ENCODE measurements around the gene MSH6.

The MSH6 gene

DNA sequence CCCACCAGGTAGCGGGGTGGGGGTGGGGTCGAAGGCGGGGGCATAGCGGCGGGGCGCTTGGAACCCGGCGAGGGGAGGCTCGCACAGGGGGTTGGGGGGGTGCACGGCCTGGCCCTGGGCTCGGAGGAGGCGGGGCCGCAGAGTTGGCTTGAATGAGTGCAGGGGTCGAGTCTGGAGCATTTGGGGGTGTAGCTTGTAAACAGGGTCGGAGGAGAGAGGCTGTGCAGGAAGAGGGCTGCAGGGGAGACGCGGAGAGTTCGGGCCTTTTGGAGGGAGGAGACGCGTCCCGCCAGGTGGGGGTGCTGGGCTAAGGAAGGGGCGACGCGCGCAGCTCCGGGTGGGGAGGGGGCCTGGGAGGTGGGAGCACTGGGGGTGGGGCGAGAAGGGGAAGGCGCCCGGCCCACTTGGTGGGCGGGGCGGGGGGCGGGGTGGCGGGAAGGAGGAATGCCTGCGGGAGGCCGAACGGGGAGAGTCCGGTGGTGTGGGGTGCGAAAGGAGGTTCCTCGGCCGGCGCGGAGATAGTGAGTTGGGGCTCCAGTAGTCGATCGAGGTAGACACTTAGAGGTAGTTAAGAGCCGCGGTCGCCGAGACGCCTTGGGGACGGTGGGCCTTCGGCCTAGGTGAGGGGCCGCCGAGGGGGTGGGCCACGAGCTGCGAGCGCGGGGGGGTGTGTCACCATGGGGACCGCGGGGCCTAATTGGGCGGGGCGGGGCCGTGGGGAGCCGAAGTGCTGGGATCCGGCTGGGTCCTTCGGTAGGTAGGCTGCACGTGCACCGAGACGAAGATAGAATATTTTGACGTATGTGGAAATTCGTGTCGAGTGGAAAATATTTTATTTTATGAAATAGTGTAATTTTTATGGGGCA, 774 bp downstream of the MSH6 start:
- DNase-seq (ENCODE audit: low read depth in 2 of 2), result peak; percentile 34 to 59

DNA sequence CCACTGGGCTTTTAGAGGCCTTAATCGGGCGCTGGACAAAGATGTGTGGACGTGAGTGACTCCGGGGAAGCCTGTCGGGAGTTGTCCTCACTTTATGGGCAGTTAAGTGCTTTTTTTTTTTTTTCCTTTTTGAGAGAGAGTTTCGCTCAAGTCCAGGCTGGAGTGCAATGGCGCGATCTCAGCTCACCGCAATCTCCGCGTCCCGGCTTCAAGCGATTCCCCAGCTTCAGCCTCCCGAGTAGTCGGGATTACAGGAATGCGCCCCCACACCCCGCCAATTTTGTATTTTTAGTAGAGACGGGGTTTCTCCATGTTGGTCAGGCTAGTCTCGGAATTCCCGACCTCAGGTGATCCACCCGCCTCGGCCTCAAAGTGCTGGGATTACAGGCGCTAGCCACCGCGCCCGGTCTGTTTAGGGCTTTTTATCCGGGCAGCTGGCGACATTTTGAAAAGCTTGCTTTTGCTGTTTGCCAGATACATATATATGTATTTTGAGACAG, 1.5 kb downstream of the MSH6 start:
- DNase-seq (ENCODE audit: low read depth in 2 of 2), result no peak

DNA sequence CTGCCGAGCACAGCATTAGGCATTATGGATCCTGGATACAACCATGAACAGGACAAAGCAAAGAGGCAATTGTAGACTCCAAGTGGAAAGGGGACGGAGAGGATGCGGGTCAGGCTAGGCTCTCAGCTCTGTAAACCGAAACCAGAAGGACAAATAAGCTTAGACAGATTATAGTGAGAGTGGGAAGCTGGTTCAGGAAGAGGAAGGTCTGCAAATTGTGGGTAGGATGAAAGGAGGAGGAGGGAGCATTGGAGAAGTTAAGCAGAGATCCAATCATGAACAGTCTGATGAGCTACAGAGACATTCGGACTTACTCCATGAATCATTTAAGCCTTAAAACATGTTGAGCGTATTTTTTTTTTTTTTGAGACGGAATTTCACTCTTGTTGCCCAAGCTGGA, 3.0 kb downstream of the MSH6 start:
- no peak for DNase-seq (ENCODE audit: low read depth in 2 of 2)

DNA sequence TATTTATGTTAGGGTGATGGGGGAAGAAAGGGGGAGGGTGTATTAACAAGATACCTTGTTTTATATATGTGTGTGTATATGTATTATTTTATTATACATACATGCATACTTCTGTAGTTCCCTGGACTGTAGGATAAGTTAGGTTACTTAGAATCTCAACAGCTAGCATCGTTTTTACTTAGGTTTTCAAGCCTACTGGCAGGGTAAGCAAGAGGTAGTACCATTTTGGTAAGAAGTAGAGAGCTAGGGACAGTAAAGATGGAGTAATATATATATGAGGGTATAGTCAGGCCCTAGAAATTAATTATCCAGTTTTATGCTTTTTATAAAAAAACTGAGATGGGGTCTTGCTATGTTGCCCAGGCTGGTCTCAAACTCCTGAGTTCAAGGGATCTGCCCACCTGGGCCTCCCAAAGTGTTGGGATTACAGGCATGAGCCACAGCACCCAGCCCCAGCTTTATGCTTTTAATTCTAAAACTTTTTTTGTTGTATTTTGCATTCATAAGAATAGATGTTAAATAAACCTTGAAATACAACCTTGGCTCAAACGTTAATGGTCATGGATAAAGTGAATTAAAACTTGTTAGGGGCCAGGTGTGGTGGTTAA, 13.2 kb downstream of the MSH6 start:
- no peak for DNase-seq (ENCODE audit: low read depth in 2 of 2)

DNA sequence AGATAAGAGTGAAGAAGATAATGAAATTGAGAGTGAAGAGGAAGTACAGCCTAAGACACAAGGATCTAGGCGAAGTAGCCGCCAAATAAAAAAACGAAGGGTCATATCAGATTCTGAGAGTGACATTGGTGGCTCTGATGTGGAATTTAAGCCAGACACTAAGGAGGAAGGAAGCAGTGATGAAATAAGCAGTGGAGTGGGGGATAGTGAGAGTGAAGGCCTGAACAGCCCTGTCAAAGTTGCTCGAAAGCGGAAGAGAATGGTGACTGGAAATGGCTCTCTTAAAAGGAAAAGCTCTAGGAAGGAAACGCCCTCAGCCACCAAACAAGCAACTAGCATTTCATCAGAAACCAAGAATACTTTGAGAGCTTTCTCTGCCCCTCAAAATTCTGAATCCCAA, 15.7 kb downstream of the MSH6 start:
- DNase-seq (ENCODE audit: low read depth in 2 of 2), result no peak

DNA sequence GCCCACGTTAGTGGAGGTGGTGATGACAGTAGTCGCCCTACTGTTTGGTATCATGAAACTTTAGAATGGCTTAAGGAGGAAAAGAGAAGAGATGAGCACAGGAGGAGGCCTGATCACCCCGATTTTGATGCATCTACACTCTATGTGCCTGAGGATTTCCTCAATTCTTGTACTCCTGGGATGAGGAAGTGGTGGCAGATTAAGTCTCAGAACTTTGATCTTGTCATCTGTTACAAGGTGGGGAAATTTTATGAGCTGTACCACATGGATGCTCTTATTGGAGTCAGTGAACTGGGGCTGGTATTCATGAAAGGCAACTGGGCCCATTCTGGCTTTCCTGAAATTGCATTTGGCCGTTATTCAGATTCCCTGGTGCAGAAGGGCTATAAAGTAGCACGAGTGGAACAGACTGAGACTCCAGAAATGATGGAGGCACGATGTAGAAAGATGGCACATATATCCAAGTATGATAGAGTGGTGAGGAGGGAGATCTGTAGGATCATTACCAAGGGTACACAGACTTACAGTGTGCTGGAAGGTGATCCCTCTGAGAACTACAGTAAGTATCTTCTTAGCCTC, 16.2 kb downstream of the MSH6 start:
- no peak for DNase-seq (ENCODE audit: low read depth in 2 of 2)

DNA sequence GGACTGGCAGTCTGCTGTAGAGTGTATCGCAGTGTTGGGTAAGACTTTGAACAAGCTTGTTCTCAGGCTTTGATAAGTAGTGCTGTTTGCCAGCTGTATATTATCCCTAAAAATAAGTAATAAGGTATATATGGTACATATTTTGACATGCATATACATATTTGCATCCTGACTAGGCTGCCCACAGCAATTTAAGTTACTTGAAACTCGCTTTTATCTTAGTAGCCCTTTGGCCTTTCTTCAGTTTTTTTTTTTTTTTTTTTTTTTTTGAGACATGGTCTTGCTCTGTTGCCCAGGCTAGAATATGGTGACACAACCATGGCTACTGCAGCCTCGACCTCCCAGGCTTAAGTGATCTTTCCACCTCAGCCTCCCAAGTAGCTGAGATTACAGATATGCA, 18.2 kb downstream of the MSH6 start:
- no peak for DNase-seq (ENCODE audit: low read depth in 2 of 2)

DNA sequence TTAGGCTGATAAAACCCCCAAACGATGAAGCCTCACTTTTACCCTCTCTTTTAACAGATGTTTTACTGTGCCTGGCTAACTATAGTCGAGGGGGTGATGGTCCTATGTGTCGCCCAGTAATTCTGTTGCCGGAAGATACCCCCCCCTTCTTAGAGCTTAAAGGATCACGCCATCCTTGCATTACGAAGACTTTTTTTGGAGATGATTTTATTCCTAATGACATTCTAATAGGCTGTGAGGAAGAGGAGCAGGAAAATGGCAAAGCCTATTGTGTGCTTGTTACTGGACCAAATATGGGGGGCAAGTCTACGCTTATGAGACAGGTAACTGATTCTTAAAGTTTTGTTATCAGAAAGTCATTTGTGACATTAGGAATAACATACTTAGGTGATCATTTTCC, 20.4 kb downstream of the MSH6 start:
- DNase-seq (ENCODE audit: low read depth in 2 of 2), result no peak

DNA sequence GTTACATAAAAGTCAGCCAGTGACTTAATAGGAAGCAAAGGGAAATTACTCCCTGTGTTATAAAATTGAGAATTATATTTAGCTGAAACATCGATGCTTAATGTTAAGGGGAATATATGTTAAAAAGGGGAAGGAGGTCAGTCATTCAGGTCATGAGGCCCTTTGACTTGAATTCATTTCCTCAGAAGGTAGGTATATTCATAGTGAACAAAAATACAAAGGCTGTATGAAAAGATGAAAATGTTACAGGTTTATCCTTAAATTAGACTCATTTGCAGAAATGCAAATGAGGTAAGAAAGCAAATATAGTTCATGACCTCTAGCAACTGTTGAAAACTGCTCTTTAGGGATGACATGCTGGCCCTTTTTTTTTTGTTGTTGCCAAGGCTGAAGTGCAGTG, 20.8 kb downstream of the MSH6 start:
- DNase-seq (ENCODE audit: low read depth in 2 of 2), result no peak

DNA sequence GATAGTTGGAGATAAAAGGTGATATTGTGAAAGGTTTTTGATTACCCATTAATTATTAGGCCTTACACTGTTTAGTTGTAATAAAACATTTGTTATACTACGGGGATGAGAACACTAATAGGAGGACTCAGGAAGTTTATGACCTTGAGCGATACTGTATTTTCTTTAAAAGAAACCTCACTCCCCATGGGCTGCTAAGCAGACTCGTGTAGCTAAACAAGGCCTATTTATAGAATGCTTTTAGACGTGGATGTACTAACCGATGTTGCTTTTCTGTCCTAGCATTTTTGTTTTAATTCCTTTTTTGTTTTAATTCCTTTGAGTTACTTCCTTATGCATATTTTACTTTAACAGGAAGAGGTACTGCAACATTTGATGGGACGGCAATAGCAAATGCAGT, 22.9 kb downstream of the MSH6 start:
- DNase-seq (ENCODE audit: low read depth in 2 of 2), result no peak

DNA sequence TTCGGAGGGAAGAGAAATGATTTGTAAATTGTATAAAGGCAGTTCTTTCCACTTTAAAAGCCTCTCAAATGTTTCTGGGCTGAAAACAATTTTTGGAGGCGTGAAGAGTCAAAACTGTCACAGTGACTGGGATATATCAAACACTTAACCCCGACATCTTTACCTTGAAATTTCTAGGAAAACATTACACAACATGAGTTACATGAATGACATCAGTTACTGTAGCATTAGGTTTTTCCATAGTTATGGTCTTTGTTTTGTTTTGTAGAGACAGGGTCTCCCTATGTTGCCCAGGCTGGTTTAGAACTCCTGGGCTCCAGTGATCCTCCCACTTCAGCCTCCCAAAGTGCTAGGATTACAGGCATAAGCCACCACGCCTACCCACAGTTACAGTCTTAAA, 25.7 kb downstream of the MSH6 start:
- DNase-seq (ENCODE audit: low read depth in 2 of 2), result no peak

DNA sequence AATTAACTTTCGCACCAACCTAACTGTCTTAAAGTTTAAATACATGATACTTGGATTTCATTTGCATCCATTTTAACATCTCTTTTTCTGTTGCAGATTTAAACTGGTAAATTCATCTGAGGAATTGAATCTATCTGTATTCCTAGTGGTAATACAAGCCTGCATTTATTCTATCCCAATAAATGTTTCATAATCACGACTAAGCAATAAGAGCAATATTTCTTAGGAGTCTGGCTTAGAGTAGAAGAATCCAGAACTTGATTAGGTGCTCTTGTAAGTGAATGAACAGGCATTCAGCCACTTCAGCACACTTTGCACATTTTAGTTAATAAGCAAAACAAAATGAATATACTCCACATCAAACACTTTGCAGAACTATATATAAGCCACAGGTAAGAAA, 27.0 kb downstream of the MSH6 start:
- DNase-seq (ENCODE audit: low read depth in 2 of 2), result no peak

DNA sequence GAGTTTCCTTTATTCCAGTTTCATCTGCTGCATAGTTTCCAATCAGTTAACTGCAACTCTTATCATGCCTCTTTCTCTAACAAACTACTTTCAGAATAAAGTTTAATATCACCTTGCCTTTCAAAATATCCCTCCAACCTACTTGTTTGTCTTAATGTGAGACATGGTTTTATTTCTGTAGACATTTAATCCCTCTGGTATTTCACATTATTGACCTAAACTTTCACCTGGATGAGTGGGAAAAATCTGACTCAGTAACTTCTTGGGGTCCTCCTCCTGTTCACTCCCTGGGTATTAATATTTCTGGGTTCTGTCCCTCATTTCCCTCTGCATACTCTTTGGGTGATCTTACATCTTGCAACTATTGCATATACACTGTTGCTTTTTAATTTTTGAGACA, 27.9 kb downstream of the MSH6 start:
- no peak for DNase-seq (ENCODE audit: low read depth in 2 of 2)

DNA sequence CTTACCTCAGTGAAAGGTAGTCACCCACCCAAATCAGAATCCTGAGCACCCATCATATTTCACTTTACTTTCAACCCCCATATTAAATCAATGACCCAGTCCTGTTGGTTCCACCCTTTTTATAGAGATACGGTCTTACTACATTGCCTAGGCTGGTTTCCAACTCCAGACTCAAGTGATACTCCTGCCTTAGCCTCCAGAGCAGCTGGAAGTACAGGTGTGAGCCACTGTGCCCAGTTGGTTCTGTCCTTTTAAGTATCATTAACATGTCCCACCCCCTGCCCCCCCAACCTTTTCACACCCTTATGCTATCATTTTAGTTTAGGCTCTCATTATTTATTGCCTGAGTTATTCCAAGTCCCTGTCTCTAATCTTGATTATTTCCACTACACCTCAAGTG, 28.7 kb downstream of the MSH6 start:
- DNase-seq (ENCODE audit: low read depth in 2 of 2), result no peak

DNA sequence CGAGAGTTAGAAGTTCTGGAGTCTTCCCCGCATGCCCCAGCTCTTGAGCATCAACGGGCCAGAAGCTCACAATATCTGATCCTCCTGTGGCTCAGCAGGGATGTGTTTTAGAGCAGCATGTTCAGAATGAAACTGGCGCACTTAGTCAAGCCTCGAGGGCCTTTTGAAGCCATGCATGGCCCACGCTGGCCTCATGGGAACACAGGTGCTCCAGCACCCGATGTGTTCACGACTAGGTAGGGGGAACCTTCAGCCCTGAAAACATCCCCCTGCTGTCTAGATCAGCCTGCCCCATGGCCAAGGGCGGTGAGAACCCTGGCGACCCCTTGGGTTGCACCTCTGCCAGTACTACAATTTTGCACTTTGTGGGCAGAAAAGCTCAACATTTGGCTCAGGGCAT, 32.8 kb downstream of the MSH6 start:
- DNase-seq (ENCODE audit: low read depth in 2 of 2), result no peak

DNA sequence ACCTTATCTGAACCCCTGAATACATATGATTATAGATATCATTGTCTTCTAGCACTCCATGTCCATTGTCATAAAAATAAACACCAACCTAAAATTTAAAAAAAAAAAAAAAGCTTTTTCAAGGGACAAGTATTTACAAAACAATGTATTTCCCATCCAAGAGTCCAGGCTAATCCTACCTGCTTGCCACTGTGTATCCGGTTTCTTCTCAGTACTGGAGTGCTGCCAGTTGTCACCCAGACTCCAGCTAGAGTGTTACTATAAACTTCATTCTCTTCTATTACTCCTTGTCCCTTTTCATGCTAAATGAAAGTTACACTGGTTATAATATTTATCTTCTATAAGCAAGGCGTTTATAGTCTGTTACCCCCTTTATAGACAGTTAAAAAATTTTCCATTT, 35.8 kb downstream of the MSH6 start:
- DNase-seq (ENCODE audit: low read depth in 2 of 2), result no peak

DNA sequence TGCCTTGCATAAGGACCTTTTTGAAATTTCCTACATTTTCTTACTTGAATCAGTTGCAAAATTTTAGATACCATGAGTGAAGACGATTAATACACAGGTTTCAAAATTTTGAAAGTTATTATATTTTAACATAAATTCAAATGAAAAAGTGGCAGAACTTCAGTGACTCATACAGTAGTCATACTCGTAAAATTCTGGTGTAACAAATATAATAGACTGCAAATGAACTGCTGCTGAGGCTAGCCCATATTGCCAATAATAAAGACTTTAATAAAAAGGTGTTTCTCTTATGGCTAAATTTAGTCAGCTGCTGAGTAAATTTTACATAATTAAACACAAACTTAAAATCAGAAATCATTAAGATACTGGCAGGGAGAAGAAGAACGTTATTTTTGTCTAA, 36.9 kb downstream of the MSH6 start:
- DNase-seq (ENCODE audit: low read depth in 2 of 2), result no peak

DNA sequence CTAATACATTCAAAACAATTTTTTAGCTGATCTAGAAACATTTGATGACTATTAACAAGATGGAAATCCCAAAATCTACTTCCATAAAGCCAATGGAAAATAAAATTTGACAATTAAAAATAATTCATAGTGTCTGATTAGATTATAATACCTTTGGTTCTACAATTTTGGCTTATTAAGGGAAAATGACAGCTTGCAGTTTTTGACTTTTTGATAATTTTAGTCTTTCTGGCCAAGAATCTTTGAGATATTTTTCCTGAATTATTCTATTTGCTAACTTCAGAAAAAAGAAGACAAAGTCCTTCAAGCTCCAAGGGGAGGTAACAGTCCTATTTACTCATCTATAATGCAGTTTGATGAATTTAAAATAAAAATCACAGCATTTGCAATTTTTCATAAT, 39.6 kb downstream of the MSH6 start:
- DNase-seq (ENCODE audit: low read depth in 2 of 2), result no peak

DNA sequence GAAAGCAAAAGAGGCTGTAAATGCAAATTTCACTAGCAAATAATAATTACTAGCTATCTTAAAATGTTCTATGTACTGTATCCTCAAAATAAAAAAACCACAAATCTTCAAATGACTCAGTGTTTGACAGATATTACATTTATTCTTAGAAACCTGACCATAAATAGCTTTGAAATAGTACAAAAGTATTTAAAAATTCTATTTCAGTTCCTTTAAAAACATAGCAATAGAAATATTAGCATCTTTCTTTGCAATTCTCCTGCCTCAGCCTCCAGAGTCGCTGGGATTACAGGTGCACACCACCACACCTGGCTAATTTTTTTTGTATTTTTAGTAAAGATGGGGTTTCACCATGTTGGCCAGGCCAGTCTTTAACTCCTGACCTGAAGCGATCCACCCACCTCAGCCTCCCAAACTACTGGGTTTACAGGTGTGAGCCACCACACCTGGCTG, 50.6 kb downstream of the MSH6 start:
- no peak for DNase-seq (ENCODE audit: low read depth in 2 of 2)

DNA sequence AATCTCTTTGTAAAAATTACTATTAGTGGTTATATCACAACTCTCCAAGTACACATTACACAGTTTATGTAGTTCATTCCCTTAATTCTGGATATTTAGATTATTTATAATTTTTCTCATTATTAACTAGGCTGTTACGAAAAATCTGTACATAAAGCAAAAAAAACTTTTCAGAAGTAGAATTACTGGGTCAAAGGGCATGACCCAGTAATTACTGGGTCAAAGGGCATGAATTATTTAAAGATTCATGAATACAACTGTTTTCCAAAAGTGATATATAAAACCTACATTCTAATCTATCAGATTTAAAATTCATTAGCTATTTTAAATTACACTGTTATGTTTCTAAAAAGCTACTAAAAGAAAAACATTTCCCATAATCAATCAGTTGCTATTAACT, 55.3 kb downstream of the MSH6 start:
- no peak for DNase-seq (ENCODE audit: low read depth in 2 of 2)

DNA sequence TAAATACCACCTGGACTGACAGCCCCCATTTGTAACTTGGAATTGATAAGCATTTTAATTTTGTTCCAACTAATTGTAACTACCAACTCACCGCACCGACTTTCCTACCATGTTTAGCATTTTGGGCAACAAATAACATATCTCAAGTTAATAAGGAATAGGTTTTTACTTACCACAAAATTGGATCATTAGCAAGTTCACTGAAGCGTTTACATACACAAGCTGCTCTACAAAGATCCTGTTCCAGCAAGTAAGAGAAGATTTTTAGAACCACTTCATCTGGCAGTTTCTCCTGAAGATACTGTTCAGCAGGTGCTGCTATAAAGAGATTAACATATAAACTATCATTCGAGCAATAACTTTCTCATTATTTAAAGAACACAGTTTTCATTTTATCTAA, 55.7 kb downstream of the MSH6 start:
- DNase-seq (ENCODE audit: low read depth in 2 of 2), result no peak

DNA sequence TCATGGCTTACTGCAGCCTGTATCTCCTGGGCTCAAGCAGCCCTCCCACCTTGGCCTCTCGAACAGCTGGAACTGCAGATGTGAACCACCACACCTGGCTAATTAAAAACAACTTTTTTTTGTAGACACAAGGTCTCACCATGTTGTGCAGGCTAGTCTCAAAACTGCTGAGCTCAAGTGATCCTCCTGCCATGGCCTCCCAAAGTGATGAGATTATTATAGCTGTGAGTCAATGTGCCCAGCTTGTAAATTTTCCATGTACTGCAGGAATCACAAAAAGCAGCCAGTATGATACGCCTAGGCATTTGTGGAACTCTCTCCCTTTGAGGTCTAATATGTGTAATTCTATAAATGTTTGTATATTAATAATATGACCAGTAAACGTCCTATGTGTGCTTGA, 59.9 kb downstream of the MSH6 start:
- no peak for DNase-seq (ENCODE audit: low read depth in 2 of 2)

DNA sequence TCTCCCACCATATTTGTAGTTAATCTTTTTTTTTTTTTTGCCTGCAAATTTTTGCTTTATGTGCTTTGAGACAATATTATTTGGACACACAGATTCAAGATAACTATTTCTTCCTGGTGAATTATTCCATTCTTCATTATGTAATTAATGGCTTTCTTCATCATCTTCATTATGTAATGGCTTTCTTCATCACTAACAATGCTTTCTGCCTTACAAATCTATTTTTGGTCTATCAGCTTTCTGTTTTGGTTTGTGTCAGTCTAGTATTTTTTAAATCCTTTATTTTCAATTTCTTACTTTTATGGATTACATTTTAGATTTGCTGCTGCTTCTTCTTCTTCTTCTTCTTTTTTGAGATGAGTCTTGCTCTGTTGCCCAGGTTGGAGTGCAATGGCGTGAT, 60.5 kb downstream of the MSH6 start:
- DNase-seq (ENCODE audit: low read depth in 2 of 2), result no peak

All from stimulated activated CD4-positive, alpha-beta T cell treated with anti-CD3 and anti-CD28 coated beads, Interleukin-1b, Interleukin-23, amount 100 ng/mL, for 4 hours (primary cell).